Neural progenitor cell (in vitro differentiated cells): Measurements from ENCODE around the gene MARVELD1.

Experiments
- CTCF ChIP-seq: fragments of 200-600 bp; sonication (generic); IDR thresholded peaks from 2 replicates; pipeline ENCODE4 v1.5.1; 2017; ENCODE audit warnings: antibody characterized with exemption, mild to moderate bottlenecking
- EZH2 ChIP-seq: fragments of 200-600 bp; sonication (generic); IDR thresholded peaks from 2 replicates; pipeline ENCODE4 v1.6.1; 2017; ENCODE audit warnings: antibody characterized with exemption, mild to moderate bottlenecking, moderate library complexity
- EZH2phosphoT487 ChIP-seq: fragments of 200-600 bp; sonication (generic); IDR thresholded peaks from 2 replicates; pipeline ENCODE4 v1.6.1; 2017; ENCODE audit warnings: antibody characterized with exemption

GRCh38 chr10:97760461-97761257 lies 47.1 kb downstream of the MARVELD1 start:
- TF ChIP-seq CTCF (no peak), EZH2 (no peak), EZH2phosphoT487 (no peak)
